ENCODE measurements around the gene FADS3.

Gene FADS3

GRCh38 chr11:61895718-61896059, 4.3 kb upstream of the FADS3 start:
- Histone ChIP-seq H3F3A (ENCODE audit: insufficient read depth, low read length) (no peaks in the 10 kb centered on the region), H3K9me2 (ENCODE audit: low read depth, low read length) (no peaks in the 10 kb centered on the region), H3K4me3 (ENCODE audit: low read depth, low read length, poor library complexity, severe bottlenecking) (no peak overlapping the region), H2AFZ (ENCODE audit: low read length) (no peak overlapping the region), H3K27me3 (ENCODE audit: insufficient read depth, low read length) (no peaks in the 10 kb centered on the region), H3K36me3 (ENCODE audit: insufficient read depth, low read length) (no peaks in the 10 kb centered on the region), H3K27ac (ENCODE audit: low read depth, low read length, poor library complexity, severe bottlenecking) (no peak overlapping the region), H3K9ac (ENCODE audit: low read length) (no peak overlapping the region), H3K9me3 (ENCODE audit: low read length) (no peaks in the 10 kb centered on the region), H3K4me2 (ENCODE audit: low read length) (no peak overlapping the region), H4K20me1 (ENCODE audit: insufficient read depth, low read length) (no peaks in the 10 kb centered on the region), H3K4me1 (ENCODE audit: insufficient read depth, low read length, severe bottlenecking) (peaks cover 18% of the 10 kb centered on the region), H3K79me2 (ENCODE audit: insufficient read depth, low read length) (no peaks in the 10 kb centered on the region)
- TF ChIP-seq EZH2 (IDR thresholded peaks at IDR 0.05; ENCODE audit: borderline replicate concordance, low read length), result no peak
- TF ChIP-seq, protein P1, sequence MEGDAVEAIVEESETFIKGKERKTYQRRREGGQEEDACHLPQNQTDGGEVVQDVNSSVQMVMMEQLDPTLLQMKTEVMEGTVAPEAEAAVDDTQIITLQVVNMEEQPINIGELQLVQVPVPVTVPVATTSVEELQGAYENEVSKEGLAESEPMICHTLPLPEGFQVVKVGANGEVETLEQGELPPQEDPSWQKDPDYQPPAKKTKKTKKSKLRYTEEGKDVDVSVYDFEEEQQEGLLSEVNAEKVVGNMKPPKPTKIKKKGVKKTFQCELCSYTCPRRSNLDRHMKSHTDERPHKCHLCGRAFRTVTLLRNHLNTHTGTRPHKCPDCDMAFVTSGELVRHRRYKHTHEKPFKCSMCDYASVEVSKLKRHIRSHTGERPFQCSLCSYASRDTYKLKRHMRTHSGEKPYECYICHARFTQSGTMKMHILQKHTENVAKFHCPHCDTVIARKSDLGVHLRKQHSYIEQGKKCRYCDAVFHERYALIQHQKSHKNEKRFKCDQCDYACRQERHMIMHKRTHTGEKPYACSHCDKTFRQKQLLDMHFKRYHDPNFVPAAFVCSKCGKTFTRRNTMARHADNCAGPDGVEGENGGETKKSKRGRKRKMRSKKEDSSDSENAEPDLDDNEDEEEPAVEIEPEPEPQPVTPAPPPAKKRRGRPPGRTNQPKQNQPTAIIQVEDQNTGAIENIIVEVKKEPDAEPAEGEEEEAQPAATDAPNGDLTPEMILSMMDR (IDR thresholded peaks at IDR 0.05; ENCODE audit: low read length), result no peak

- TF ChIP-seq EZH2 (IDR thresholded peaks at IDR 0.05; ENCODE audit: borderline replicate concordance, low read length), result no peak
- TF ChIP-seq, protein P1 (IDR thresholded peaks at IDR 0.05; ENCODE audit: low read length), result no peak
- no peak overlapping the region for H3K4me3 ChIP-seq (ENCODE audit: low read depth, low read length, poor library complexity, severe bottlenecking)
- H4K20me1 ChIP-seq (ENCODE audit: insufficient read depth, low read length), result no peaks in the 10 kb centered on the region
- H3K9me2 ChIP-seq (ENCODE audit: low read depth, low read length), result no peaks in the 10 kb centered on the region
- no peaks in the 10 kb centered on the region for H3K79me2 ChIP-seq (ENCODE audit: insufficient read depth, low read length)
- H3K4me2 ChIP-seq (ENCODE audit: low read length), result no peak overlapping the region
- H3K9me3 ChIP-seq (ENCODE audit: low read length), result no peaks in the 10 kb centered on the region
- H3K27me3 ChIP-seq (ENCODE audit: insufficient read depth, low read length), result no peaks in the 10 kb centered on the region
- no peak overlapping the region for H3K9ac ChIP-seq (ENCODE audit: low read length)
- H3K27ac ChIP-seq (ENCODE audit: low read depth, low read length, poor library complexity, severe bottlenecking), result no peak overlapping the region
- no peaks in the 10 kb centered on the region for H3K36me3 ChIP-seq (ENCODE audit: insufficient read depth, low read length)
- no peak overlapping the region for H2AFZ ChIP-seq (ENCODE audit: low read length)
- no peaks in the 10 kb centered on the region for H3F3A ChIP-seq (ENCODE audit: insufficient read depth, low read length)
- peaks cover 23% of the 10 kb centered on the region for H3K4me1 ChIP-seq (ENCODE audit: insufficient read depth, low read length, severe bottlenecking)
These were observed 3.8 kb upstream of the FADS3 start for GRCh38 chr11:61895046-61895717.

DNA sequence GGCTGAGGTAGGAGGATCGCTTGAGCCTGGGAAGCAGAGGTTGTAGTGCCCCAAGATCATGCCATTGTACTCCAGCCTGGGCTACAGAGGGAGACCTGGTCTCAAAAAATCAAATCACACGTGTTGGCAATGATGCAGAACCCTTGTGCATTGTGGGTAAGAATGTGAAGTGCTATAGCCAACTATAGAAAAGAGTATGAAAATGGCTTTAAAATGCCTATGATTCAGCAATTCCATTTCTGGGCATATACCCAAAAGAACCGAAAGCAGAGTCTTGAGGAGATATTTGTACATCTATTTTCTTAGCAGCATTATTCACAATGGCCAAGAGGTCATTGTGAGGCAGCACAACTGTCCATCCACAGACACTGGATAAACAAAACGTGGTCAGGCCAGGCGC, 2.6 kb upstream of the FADS3 start:
- Histone ChIP-seq H3K4me3 (ENCODE audit: low read depth, low read length, poor library complexity, severe bottlenecking) (no peak overlapping the region), H3F3A (ENCODE audit: insufficient read depth, low read length) (no peaks in the 10 kb centered on the region), H3K79me2 (ENCODE audit: insufficient read depth, low read length) (no peaks in the 10 kb centered on the region), H3K9ac (ENCODE audit: low read length) (no peak overlapping the region), H3K4me1 (ENCODE audit: insufficient read depth, low read length, severe bottlenecking) (peaks cover 24% of the 10 kb centered on the region), H4K20me1 (ENCODE audit: insufficient read depth, low read length) (no peaks in the 10 kb centered on the region), H3K9me3 (ENCODE audit: low read length) (no peaks in the 10 kb centered on the region), H2AFZ (ENCODE audit: low read length) (no peak overlapping the region), H3K4me2 (ENCODE audit: low read length) (no peak overlapping the region), H3K27ac (ENCODE audit: low read depth, low read length, poor library complexity, severe bottlenecking) (no peak overlapping the region), H3K9me2 (ENCODE audit: low read depth, low read length) (no peaks in the 10 kb centered on the region), H3K27me3 (ENCODE audit: insufficient read depth, low read length) (no peaks in the 10 kb centered on the region), H3K36me3 (ENCODE audit: insufficient read depth, low read length) (no peaks in the 10 kb centered on the region)
- no peak for TF ChIP-seq EZH2 (IDR thresholded peaks at IDR 0.05; ENCODE audit: borderline replicate concordance, low read length)
- TF ChIP-seq, protein P1 (IDR thresholded peaks at IDR 0.05; ENCODE audit: low read length), result no peak
